ENCODE data around the gene AKAP6.

- TF ChIP-seq CTCF (conservative IDR thresholded peaks at IDR 0.05; ENCODE audit: low read length) (no peak), EZH2phosphoT487 (IDR thresholded peaks at IDR 0.05; ENCODE audit: borderline replicate concordance, low read depth, low read length) (no peak)
Measured at GRCh38 chr14:32312010-32312331, 17.1 kb upstream of the AKAP6 start.

Measured in OCI-LY7 (cell line).